PC-3 (cell line): ENCODE results near the gene CRNKL1.

Experiments
- CTCF ChIP-seq: fragments of 300-600 bp; sonication (generic); conservative IDR thresholded peaks from 2 replicates; pipeline ENCODE4 v1.5.1; 2017; ENCODE audit warnings: antibody characterized with exemption, low read depth, mild to moderate bottlenecking, low read length
- EZH2 ChIP-seq: fragments of 300-600 bp; sonication (generic); IDR thresholded peaks from one replicate; pipeline ENCODE4 v1.6.1; 2017; ENCODE audit warnings: antibody characterized with exemption, mild to moderate bottlenecking, low read length; ENCODE audit not compliant: unreplicated experiment
- EZH2phosphoT487 ChIP-seq: fragments of 300-600 bp; sonication (generic); IDR thresholded peaks from 2 replicates; pipeline ENCODE4 v1.6.1; 2018; ENCODE audit warnings: mild to moderate bottlenecking, antibody characterized with exemption, low read length, borderline replicate concordance

GRCh38 chr20:19986419-19986818, 65.8 kb downstream of the CRNKL1 start:
- no peak for TF ChIP-seq CTCF
- no peak for TF ChIP-seq EZH2
- TF ChIP-seq EZH2phosphoT487 = no peak
